ENCODE measurements around the gene C10orf90. TPM values are rescaled to one million over a fixed set of nuclear protein-coding genes. Genes with fewer than 3 reads are reported as not detected.

C10orf90 gene
- total RNA-seq, 1 donor from 2014 or later, result 1.2 TPM

DNA sequence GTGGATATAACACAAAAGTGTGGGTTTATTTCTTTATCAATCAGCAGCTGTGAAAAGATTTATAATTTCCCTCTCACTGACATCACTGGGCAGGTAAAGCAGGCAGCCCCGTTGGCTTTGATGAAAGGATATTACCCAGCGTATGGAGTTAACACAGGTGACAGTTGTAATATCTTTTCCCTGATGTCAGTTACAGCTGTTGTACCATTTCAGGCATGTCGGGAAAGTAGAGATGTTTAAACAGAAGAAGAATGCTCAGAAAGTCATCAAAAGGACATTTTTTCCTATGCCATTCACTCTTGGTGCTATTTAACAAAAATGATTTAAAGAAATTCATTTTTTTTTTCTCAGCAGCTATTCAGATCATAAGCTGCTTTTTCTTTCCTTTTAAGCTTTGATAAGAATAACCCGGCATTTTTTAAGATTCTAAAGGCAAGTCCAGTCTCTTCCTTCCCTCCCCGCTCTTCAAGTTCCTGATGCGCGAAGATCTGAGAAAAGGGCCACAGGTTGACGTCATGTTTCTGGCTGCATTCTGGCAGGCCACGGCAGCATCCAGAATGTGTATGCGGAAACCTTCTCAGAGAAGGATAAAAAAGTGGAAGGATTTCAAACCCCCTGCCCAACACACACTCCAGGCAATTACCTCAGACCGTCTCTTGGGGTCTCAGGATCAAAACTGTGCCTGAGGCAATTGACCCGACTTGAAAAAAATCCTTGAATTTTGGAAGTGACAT is 249.8 kb downstream of the C10orf90 start:
- no peak for DNase-seq

DNA sequence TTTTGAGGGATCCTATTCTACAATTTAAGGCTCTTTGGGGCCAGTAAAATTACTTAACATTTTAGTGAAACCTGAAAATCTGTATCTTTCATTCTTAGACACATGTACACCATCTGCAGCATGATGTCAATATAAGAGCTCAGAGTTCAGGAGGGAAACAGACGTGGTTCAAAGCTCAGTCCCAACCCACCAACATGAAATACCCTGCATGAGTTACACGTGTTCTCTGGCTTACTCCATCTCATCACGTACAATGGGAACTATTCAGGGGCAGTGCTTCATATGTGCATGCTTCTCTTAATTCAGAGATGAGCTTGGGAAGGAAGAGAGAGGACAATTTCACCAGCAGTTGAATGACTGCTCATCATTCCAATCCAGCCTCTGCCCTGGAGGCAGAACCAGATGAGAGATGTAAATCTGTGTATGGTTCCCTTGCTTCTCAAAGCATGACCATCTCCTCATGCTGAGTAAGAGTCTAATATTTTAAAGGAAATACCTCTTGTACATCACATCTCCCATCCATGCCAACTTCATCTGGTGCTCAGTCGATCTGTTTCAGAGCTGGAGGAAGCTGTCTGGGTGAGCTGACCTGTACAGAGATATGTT is 253.2 kb downstream of the C10orf90 start:
- no peak for DNase-seq

DNA sequence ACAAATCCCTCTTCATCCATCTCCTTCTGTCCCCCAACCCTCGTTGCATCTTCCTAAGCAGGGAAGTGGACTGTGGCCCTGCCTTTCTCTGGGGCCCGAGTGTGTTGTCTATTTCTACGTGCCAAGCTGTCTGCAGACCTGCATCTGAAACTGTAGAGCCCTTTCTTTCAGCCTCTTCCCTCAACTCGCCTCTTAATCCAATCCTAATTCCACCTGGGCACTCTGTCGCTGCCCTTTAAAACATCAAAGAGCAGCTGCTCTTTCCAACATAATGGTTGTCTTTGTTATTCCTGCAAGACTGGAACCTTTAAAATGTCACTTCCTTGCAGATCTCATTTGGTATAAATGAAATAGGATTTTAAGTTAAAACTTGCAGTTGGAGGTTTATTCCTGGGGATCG is 260.7 kb downstream of the C10orf90 start:
- no peak for DNase-seq

DNA sequence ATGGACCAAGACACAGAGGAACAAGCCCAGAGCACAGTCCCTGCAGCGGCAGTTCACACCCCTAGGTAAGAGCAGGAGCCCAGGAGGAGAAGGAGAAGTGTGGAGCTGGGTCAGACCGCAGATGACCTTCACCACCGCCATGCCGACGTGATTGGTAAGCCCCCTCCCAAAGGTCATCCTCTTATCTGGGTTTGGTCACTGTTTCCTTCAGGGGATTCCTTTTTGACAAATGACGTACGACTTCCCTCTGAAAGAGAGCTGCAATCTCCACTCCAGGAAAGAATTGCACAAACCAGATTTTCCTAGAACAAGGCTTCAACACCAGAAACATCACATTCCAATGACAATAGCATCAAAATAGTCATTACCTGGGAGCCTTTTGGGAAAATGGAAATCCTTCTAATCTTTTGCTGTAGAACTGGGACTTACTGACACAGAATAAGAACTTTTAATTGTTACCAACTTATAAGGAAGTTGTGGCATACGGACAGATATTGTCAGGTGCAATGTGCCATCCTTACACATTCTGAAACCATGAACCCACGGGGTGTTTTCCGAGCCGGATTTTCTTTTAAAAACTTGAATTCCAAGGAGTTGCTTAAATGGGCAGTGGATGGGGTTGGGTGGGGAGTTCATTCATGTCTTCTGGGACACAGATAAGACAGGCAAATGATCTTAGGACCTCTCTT is 261.4 kb downstream of the C10orf90 start:
- no peak for DNase-seq

DNA sequence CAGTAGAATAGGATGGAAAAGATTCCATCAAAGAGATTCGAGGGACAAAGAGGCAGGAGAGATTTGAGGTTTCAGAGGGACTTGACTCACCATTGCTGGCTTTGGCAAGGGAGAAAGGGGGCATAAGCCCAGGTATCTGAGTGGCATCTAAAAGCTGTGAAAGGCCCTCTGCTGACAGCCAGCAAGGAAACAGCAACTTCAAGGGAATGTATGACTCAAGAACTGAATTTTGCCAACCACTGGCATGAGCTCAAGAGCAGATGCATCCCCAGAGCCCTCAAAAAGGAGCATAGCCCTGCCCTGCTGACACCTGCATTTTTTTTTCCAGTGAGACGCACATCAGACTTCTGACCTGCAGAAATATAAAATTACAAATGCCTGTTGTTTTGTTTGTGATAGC is 262.7 kb downstream of the C10orf90 start:
- no peak for DNase-seq

DNA sequence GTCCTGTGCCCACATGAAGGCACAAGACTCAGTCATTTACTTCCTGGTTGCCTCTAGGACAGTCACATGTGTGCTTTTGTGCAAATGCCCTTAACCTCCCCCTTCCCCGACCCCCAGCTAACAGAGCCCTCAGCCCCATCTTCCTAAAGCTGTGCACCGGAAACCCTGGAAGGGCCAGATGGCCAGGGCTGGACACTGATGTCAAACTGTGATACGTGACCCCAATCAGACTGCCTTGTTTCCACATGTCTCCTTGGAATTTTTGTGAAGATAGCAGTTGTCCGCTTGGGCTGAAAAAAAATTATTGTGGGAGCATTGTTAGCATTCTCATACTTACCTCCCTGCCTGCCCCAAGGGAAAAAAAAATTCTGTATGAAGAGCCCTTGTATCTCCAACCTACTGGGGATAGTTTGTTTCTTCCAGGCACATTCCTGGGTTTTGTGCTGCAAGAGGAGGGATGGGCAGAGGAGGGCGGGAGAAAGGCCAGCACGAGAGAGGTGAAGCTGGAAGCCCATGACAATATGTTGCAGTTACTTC is 265.2 kb downstream of the C10orf90 start:
- no peak for DNase-seq

DNA sequence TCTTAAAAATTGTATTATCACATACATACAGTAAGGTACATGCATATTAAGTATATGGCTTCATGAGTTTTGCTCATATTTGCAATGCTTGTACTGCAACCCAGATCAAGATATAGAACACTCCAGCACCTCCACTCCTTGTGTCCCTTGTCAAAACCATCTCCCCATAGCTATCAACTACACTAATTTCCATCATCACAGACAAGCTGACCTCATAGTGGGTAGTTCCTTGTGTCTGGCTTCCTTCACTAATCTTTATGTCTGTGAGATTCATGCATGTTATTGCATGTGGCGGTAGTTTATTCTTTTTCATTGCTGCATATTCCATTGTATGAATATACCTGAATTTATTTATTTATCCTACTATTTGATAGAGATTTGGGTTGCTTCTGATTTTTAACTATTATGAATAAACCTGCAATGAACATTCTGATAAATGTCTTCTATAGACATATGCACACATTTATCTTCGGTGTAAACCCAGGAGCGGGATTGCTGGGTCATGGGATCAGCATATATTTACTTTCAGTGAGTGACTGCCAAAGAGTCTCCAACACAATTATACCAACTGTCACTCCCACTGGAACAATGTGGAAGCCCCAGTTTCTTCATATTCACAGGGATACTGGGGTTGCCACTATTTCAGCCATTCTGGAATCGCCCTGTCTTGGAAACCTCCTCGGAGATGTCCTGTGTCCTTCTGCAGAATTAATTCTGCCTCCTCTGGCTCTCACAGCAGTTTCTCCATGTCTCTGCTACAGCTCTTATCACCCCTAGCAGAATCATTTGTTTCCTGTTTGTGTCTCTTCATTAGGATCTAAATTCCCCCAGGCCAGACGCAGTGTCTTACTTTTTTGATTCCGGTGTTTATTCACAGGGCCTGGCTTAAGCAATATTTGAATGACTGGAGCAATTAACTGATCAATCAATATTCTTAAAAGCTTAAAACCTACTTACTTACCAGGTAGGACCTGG is 267.5 kb downstream of the C10orf90 start:
- no peak for DNase-seq

DNA sequence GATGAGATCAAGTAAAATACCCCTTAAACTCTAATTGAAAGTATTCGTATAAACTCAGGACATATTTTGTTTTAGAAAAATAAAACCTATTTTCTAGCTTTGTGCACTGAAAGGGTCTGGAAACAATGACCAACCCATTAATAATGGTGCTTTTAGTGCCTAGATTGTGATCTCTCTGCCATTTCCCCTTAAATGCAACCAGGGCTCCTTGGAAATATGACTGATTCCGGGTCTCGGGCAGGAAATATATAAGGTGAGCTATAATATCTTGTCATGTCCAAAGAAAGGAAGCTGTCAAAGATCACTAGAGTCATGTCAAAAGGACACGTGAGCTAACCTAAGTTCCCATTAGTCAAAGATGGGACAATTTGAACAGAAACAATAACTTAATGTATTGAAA is 269.9 kb downstream of the C10orf90 start:
- no peak for DNase-seq

DNA sequence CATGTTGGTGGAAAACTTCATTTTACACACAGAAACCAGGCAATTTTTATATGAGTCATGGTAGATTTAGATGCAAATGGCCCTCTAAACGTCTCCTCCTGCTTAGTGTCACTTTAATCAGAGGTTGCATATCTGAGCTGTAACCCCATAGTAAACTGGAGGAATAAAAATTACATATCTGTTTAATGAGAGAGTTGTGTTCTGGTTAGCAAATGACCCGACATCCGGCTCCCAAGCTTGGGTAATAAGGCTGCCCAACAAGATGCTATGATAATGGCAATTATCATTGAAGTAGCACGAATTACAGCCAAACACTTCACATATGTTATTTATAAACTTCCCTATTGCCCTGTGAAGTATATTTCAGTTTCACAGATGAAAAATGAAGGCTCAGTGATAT is 271.6 kb downstream of the C10orf90 start:
- DNase-seq, result no peak

DNA sequence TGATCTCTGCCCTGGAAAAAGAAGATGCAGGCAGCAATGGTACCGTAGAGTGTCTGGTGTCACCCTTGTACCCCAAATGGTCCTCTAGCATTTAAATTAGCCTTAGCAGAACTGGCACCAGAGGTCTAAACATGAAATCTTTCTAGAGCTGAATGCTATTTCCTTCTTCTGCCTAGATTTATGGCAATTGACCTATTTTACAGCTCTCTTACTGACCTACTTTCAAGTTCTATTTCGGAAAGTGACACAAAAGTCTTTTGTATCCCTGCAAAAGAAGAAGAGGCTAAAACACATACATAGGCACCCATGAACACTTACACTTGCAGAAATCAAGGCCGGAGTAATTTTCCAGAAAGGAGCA is 272.1 kb downstream of the C10orf90 start:
- no peak for DNase-seq

DNA sequence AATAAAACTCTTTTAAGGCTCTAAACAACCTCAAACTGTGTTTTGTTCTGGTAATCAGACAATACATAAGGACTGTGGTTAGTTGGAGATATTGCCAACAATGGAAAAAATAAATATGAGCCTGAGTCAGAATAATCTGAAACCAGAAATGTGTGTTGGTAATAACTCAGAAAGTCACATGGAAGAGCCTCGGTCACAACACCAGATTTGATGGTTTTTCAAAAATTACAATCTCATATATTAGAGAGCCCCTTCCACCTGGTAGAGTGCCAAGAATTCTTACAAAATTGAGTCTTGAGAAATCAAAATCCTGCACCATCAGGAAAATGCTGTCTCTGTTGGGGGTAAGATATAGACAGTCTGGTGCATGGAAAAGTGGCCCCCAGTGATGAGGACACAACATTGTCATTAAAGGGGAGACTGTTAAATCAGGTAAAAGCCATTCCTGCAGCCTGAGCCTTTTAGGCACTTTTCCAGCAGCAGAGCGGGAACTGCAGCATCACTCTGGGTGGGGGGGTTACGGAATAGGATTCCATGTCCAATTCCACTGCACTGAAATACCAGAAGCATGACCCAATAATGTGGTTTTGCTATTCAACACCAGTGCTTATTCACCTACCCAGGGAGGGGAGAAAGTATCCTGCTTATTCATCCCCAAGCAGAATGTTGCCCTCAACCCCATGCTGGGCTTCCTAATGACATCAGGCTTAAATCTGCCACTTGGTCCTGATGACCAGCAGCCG is 272.7 kb downstream of the C10orf90 start:
- DNase-seq, result no peak

DNA sequence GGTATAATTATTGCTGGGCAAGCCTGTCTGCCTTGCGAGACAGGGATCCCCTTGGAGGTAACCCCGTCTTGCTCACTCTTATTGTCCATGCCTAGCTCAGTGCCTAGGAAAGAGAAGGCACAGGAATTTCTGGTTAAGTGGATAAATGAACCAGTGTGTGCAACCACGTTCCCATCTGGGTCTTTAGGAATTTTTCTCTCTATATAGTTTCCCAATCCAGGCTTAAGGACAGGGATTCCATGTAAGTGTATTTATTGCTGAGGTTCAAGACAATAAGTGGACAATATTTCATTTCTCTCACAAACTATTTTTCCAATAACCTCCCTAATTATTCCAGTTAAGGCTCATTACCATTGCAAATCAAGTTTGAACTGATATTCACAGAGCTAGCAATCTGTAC is 273.3 kb downstream of the C10orf90 start:
- DNase-seq, result no peak

DNA sequence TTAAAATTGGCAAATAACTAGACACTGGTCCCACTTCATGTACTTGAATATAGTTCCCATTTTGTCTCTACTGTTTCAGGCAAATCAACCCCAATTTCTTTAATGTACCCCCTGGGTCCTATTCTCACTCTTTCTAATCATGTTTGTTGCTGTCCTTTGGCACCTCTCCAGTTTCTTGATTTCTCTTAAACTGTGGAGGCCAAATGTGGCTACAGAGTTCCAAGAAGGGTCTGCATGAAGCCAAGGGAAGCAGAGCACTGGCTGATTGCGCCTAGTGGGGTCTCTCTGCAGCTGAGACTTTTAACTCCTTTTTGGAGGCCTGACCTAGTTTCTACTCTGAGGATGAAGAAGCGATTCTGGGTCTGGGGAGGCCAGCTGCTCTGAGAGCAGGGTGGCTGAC is 275.5 kb downstream of the C10orf90 start:
- DNase-seq, result no peak

DNA sequence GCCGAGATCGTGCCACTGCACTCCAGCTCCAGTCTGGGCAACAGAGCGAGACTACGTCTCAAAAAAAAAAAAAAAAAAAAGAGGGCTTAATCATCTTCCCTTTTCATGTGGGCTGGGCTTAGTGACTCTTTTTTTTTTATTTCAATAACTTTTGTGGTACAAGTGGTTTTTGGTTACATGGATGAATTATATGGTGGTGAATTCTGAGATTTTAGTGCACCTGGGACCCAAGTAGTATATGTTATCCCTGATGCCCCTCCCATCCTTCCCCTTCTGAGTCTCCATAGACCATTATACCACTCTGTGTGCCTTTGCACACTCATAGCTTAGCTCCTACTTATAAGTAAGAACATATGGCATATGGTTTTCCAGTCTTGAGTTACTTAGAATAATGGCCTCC is 277.4 kb downstream of the C10orf90 start:
- DNase-seq, result no peak

DNA sequence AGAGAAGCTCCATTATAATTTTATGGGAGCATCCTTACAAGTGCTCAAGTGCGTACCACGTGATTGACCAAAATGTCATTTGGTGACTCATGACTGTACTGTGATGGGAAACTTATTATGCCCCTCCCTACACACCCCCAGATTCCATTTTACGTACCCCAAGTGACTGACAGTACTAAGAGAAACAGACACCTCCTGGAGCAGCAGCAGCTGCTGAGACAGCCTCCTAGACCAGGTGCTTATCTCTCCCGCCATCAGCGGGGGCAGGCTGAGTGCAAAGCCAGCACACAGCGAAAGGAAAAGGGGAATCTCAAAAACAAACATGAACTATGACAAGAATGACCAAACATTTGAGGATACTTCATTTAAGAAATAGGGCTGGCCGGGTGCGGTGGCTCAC is 278.0 kb downstream of the C10orf90 start:
- no peak for DNase-seq

DNA sequence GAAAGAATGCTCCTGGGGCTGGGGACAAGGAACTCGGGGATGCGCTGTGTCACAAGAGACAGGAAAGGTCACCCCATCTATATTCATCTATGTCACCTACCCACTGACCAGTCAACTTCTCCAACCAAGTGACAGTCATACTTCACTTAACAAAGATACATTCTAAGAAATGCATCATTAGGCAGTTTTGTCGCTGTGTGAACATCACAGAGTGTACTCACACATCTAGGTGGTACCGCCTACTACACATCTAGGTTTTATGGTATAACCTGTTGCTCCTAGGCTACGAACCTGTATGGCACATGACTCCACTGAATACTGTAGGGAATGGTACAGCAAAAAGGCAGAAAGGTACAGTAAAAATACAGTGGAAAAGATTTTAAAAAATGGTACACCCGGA is 278.4 kb downstream of the C10orf90 start:
- no peak for DNase-seq

DNA sequence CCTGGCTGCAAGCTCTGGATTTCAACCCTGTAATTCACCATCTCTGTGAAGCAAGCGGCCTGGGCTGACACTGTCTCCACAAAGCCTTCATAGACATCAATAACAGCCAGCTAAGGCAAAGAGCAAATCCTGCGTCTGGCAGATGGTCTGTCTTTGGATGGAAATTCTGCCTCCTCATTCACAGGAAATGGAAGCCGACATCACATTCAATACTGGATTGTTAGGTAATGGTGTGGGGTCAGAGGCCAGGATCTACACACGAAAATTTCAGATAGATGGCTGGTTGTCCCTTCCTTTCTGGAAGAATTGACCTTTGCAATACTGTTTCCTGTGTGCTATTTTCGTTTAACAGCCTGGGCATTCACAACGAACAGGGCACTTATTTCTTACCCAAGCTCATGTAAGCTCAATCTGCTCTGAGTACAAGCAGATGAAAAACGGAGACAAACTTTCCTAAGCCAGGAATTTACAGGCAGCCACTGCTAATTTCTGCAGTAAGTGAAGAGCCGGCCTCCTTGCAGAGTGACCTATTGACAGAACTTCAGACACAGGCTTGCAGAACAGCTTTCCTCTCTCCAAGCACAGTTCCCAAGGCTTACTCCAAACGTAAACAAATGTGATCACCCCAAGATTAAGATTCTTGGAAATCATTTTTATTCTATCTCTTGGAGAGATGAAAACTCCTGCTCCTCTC is 279.2 kb downstream of the C10orf90 start:
- DNase-seq, result peak; percentile 55

DNA sequence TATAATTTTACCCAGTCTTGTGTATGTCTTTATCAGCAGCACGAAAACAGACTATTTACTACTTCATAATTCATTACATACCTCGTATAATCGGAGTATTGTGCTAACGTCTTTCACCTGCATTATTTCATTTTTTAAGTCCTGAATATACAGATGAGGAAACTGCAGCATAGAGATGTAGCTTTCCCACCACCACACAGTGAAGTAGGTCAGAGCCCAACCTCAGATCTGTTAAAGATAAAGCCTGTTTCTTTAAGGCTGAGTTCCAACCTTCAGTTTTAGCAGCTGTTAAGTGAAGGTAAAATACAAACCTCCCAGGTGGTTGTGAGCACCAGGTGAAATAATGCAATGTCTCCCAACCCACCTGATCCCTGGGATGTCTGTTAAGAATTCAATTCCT is 280.2 kb downstream of the C10orf90 start:
- no peak for DNase-seq

DNA sequence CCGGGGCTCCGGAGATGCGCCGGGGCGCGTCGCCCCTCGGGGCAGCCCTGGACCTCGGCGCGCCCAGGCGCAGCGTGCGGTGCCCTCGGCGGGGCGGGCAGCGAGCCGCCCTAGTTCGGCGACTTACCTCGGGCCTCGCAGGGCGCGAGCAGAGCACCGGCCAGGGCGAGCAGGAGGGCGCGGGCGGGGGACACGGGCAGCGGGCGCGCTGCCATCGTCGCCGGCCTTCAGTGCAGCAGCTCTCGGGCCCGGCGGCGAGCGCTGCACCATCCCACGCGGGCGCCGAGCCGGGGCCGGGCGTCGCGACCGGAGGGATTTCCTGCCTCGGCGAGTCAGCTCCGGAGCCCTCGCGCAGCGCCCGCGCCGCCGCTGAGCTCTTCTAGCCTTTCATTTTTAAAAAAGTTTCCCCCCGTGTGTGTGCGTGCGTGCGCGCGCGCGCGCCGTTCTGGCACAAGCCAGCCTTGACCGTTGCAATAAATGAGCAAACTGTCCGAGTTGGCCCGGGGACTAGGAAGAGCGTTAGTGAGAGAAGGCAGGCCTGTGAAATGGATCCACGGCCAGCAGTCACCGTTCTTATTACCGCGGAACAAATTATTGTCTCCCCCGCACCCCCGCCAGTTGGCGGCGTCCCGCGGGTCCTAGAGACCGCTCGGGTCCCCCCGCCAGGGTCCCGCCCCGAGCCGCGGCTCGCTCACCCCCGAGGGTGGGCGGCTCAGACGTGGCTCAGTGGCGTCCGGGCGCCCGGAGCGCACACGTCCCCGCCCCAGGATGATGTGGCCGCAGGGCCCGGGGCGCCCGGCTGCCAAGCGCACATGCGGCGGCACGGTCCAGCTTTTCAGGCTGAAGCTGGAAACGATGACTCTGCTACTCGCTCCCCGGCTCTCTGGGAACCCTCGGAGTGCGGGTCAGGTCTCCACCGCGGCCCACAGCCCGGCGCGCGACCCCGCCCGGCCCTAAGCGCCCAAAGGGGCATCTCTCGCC is 282.3 kb downstream of the C10orf90 start, which contains the start of gene ADAM12:
TSS of gene ADAM12 (minus strand) at position 547 of the 981 bp plus-strand sequence. CDS start at position 215, 332 bp downstream.
- no peak for DNase-seq

Measured in skin of body (tissue), 2 donors.